HG03460 (cell line): ENCODE data around the gene WWOX.

Experiments used
- ATAC-seq: cut with Tn5 transposase; IDR thresholded peaks from one replicate; pipeline ENCODE4 v1.9.1; 2021; ENCODE audit not compliant: unreplicated experiment

WWOX gene

DNA sequence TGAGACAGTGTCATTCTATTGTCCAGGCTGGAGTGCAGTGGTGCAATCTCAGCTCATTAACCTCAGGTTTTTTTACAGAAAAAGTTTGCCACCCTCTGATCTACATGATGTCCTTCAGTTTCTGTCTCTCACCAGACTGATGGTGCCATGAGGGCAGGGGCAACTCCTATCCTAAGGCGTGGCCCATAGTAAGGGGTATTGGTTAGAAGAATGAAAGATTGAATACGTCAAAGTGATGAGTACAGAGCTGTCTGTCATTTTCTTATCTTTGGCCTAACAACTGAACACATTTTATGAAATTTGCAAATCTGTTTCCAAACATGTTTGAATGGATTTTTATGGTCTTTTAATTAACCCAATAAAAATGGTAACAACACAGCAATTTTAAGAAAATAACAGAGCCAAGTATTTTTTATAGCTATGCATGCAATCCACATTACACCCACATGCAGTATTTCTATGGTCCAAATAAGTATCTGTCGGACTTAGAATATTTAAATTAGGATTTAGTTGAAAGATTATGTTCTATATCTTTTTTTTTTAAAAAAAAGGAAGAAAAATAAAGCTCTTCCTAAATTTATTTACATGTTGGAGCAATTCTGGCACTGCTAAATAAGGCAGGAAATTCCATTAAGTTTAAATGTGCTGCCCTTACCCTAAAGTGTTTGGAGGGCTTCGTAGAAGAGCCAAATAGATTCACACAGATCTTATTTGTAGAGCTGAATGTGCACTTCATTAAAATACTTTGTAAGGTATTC lies 192.8 kb downstream of the WWOX start:
- ATAC-seq = no peak

DNA sequence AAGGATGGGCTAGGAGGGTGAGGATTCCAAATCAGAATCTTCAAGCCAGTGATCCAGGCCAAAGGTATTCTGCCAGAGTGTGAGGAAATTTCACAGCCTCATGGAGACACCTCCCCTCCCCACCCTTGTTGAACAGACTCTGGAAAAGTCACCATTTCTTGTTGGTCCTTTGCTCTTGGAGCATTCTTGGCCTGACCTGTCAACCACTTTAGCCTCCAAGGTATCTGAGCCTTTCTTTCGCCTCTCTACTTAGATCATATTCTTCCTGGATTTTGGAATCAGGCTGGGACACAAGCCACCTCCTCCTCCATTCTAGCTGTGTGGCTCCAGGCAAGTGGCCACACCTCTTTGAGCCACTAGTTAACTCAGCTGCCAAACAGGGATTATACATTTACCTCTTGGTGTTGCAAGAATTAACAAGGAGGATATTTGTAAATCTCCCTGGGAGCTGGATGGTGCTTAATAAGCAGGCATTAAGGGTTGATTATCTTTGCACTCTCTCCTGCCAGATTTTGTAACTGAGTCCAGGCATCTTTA lies 193.5 kb downstream of the WWOX start:
- no peak for ATAC-seq

DNA sequence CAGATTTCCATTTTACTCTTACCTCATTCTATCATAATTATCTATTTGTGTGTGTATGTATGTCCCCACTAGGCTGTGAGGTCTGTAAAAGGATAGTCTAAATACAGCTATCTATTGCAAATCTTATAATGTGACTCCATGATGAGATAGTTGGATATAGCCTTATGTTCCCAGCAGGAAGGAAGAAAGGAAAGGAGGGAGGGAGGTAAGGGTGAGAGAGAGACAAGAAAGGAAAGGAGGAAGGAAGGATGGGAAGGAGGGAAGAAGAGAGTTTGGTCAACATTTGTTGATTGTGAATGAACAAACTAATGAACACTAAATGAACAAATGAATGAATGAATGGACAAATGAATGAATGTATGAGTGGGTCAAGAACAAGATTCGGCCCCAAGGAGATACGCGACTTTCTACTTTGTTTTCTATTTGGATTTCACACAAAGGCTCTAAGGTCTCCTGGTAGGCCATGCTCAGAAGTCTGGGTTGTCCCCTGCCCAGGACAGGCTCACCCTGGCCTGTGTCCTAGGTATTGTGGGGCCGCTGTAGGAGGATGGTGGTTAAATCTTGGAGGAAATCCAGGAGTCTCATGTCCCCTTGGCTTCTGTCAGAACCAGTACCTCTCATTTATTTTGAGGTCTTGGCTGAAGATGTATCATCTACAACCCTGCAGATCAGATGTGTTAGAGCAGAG lies 195.2 kb downstream of the WWOX start:
- no peak for ATAC-seq

DNA sequence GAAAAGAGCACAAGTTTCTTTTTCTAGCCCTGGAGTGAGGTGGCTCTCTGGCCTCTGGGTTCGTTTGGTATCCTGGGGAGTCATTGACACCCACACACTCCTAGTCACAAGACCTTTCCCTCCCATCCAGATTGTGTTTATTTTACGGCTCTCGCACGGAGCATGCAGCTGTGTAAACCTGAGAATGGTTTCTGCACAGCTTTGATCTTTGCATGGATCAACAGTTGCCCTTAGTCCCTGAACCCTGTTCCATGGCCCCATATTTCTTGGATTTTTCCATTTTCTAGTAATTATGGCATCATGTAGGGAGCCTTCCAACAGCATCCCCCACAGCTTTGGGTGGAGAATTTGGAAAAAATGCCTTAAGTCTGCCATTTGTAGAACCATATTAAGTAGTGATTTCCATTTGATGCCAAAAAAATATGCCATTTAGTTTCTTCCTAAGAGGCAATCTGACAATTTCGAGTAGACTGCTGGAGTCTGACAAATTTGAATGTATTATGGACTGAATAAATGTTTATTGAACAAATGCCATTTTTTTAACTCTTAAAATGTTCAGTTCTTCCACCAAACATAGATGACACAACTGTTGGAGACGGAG lies 197.7 kb downstream of the WWOX start:
- no peak for ATAC-seq

DNA sequence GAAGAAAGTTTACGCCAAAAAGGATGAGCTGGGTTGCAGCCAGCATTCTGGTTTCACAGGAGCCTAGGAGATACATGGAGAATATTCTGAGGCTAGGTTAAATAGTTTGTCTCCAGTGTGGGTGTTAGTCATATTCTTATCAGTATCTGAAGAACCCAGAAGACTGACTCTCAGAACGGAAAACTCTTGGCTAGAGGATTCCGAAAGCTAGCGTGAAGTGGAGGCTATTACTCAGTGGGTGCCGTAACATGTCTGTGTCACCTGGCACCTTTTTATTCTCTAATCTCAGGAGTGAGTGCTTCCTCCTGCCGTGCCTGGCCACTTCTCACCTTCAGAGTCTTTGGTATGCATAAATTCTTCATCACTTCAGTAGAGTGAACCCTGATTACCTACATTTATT lies 199.5 kb downstream of the WWOX start:
- no peak for ATAC-seq

GRCh38 chr16:78300469-78300868 lies 201.0 kb downstream of the WWOX start:
- no peak for ATAC-seq

- no peak for ATAC-seq
These were observed 204.5 kb downstream of the WWOX start for GRCh38 chr16:78303946-78304345.

- no peak for ATAC-seq
These were observed 206.9 kb downstream of the WWOX start for GRCh38 chr16:78306361-78306760.

DNA sequence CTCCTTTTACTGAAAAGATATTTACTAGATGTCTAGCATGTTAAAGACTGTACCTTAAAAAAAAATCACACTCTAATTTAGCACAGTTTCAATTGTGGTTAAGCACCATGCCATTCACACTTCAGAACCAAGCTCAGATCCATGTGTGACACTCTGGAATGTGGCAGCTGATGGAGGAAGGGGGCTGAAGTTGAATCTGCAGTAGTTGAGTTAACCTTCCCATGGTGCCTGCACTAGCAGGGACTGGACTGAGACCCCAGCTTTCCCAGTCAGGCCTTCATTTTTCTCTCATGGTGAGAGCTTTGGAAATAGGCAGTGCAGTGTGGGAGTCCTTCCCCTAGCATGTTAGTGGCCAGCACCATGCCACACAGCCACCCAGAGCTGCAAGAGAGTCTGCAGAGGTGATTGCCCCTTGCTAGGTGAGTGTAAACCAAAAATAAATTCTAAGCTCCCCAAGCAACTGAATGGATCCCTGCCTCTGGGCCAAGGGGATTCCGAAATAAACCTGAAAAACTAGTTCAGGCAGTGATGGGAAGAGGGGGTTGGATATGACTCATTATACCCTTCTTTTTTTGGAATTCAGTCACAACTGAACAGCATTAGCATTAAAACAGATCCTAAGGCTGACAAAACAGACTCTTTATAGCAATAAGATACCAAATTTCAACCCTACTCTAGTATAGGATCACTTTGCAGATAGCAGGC lies 208.5 kb downstream of the WWOX start:
- no peak for ATAC-seq

DNA sequence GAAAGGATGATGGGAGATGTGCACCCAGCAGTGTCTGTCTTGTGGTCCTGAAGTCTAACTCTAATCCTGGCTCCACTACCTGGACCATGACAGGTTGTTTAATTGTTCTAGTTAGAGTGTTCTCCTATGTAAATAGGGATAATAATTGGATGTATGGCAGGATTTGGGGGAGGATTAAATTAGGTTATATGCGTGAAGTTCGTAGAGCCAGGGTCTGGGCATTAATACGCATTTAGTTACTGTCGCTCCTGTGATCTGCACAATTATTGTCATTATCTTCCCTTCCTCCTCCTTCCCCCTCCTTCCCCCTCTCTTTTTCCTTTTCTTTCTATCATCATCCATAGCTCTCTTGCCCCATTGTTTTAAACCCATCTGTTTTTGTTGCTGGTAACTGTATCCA lies 210.3 kb downstream of the WWOX start:
- ATAC-seq = no peak

- no peak for ATAC-seq
These were observed 210.7 kb downstream of the WWOX start for GRCh38 chr16:78310196-78310595.

GRCh38 chr16:78310990-78311561 lies 211.6 kb downstream of the WWOX start:
- ATAC-seq = no peak

GRCh38 chr16:78311831-78312230 lies 212.4 kb downstream of the WWOX start:
- no peak for ATAC-seq

DNA sequence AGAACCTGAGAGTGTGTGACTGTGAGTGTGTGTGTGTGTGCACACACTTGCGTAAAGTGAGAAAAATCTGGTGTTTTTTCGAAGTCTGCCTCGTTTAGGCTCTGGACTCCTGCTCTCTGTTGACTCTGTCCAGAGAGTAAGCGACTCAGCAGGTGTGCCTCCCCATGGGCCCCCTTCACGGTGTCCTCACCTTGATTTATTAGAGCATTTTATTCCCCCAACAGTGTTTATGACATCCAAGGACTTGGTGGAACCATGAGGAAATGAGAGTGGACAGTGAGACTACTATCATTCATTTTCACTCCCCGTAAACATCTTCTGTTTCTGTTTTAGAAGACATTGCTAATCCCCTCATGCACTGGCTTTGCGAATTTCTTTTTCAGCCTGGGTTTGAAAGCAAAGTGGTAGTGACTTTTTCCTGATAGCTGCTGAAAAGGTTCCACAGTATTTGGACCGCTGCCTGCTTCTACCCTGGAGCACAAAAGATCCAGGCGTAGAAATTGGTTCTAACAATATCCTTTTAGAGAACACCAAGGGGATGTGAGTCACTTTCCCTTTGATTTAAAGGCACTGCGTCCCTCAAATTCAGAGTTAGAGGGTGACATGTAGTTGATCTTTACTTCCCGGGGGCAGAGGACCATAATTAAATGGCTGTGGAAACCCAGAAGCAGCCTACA lies 218.2 kb downstream of the WWOX start:
- no peak for ATAC-seq

DNA sequence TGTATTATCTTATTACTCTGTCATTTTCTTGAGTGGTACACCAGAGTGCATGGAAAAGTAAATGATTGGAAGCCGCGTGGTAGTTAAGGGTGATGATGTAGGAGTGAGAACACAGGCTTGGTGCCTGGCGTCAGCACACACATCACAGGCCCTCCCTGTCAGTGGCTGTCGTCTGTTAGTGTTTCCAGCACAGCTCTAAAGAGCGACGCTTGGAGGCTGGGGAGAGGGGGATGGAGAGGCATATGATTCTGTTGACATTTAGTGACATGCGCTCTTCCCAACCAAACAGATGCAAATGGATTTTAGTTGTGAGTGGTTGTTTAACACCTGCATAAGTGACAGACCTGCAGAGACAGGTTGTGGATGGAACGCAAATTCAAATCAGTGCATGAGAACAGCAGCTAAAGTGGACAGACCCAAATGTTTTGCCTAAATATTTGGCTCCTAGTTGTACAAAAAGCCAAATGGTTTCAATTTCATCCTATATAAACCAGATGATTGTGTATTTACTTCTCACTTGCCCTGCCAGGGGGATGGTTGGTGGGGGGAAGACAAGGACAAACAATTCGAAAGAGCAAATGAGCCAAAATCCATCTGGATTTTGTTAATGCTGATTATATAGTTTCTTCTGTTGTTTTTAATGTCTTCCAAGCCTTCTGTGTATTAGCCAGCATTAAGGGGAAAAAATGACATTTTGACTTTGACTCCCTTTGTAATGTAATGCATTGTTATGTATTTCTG lies 222.3 kb downstream of the WWOX start:
- ATAC-seq = no peak

- ATAC-seq = no peak
These were observed 223.9 kb downstream of the WWOX start for GRCh38 chr16:78323315-78323714.

GRCh38 chr16:78324649-78325285 lies 225.3 kb downstream of the WWOX start:
- no peak for ATAC-seq

GRCh38 chr16:78325468-78326352 lies 226.3 kb downstream of the WWOX start:
- ATAC-seq = no peak
